Naive thymus-derived CD4-positive, alpha-beta T cell (primary cell): ENCODE measurements around the gene PLCH2. TPM values are rescaled to one million over a fixed set of nuclear protein-coding genes. Genes with fewer than 3 reads are reported as not detected.

Experiments
- ATAC-seq: fragments of 150-1000 bp; cut with Tn5 transposase; 2 replicates; pipeline ENCODE4 v1.10.0; 2021; ENCODE audit warnings: mild to moderate bottlenecking, moderate library complexity
- CTCF ChIA-PET: fragments of 350-600 bp; sonication (Branson Sonifier 250); formaldehyde crosslinking; loops from one replicate; lab custom pipeline; 2021; ENCODE audit warnings: antibody characterized with exemption; lab: Charles Lee
- POLR2A ChIA-PET: fragments of 350-600 bp; sonication (Branson Sonifier 250); formaldehyde crosslinking; loops from one replicate; lab custom pipeline; 2021; ENCODE audit warnings: antibody characterized with exemption, inconsistent platforms; lab: Charles Lee
- DNase-seq, 9 donors: peaks; one replicate each; pipeline versions ENCODE4 v3.0.0 to v3.0.0-alpha.2; 2020 to 2022; ENCODE audit warnings: mixed read lengths in 1 of 9
- H3K27ac ChIP-seq: one replicate; pipeline ENCODE4 v1.7.0; 2013; ENCODE audit warnings: mild to moderate bottlenecking, low read depth, low read length, moderate library complexity
- H3K27me3 ChIP-seq, 2 donors: one replicate each; pipeline ENCODE4 v1.7.0; 2013; ENCODE audit warnings: low read length in 2 of 2, mild to moderate bottlenecking in 2 of 2, moderate library complexity in 2 of 2; ENCODE audit not compliant: control insufficient read depth in 2 of 2, insufficient read depth in 2 of 2
- H3K36me3 ChIP-seq, 3 experiments: 1 replicate in 2 of 3; 2 replicates in 1 of 3; pipeline ENCODE4 v1.7.0; 2013; ENCODE audit warnings: low read length in 3 of 3, mild to moderate bottlenecking in 3 of 3, moderate library complexity in 1 of 3; ENCODE audit not compliant: insufficient read depth in 3 of 3, control insufficient read depth in 2 of 3
- H3K4me1 ChIP-seq, 2 donors: one replicate each; pipeline ENCODE4 v1.7.0; 2013; ENCODE audit warnings: low read length in 2 of 2, mild to moderate bottlenecking in 2 of 2, moderate library complexity in 1 of 2; ENCODE audit not compliant: control insufficient read depth in 2 of 2, insufficient read depth in 2 of 2
- H3K4me3 ChIP-seq: 2 replicates; pipeline ENCODE4 v1.7.0; 2013; ENCODE audit warnings: mild to moderate bottlenecking, low read length
- H3K9me3 ChIP-seq, 3 experiments: 1 replicate in 2 of 3; 2 replicates in 1 of 3; pipeline ENCODE4 v1.7.0; 2013; ENCODE audit warnings: low read length in 3 of 3; ENCODE audit not compliant: control insufficient read depth in 2 of 3
- H3K27ac Mint-ChIP-seq, 9 donors: one replicate each; pipeline ENCODE4 v1.8.0; 2020 to 2022; ENCODE audit warnings: mixed read lengths in 9 of 9, mild to moderate bottlenecking in 8 of 9, moderate library complexity in 5 of 9, inconsistent platforms in 2 of 9
- H3K27me3 Mint-ChIP-seq, 5 donors: one replicate each; pipeline ENCODE4 v1.8.0; 2021 to 2022; ENCODE audit warnings: mixed read lengths in 5 of 5, mild to moderate bottlenecking in 1 of 5
- H3K36me3 Mint-ChIP-seq, 5 donors: one replicate each; pipeline ENCODE4 v1.8.0; 2020 to 2022; ENCODE audit warnings: mixed read lengths in 5 of 5, mild to moderate bottlenecking in 3 of 5, inconsistent platforms in 1 of 5
- H3K4me1 Mint-ChIP-seq, 7 donors: one replicate each; pipeline ENCODE4 v1.8.0; 2020 to 2022; ENCODE audit warnings: mixed read lengths in 7 of 7, mild to moderate bottlenecking in 3 of 7, inconsistent platforms in 1 of 7
- H3K4me3 Mint-ChIP-seq, 10 donors: one replicate each; pipeline ENCODE4 v1.8.0; 2020 to 2022; ENCODE audit warnings: mild to moderate bottlenecking in 10 of 10, mixed read lengths in 10 of 10, moderate library complexity in 6 of 10, inconsistent platforms in 2 of 10
- H3K9me3 Mint-ChIP-seq, 11 donors: one replicate each; pipeline ENCODE4 v1.8.0; 2020 to 2022; ENCODE audit warnings: mixed read lengths in 11 of 11, mild to moderate bottlenecking in 4 of 11, inconsistent platforms in 1 of 11, moderate library complexity in 1 of 11
- intact Hi-C, 2 donors: fragments of 100-400 bp; cut with micrococcal nuclease; formaldehyde crosslinking; loops; one replicate each; pipeline ENCODE4 v1.15.1; 2023
- polyA plus RNA-seq, 2 donors: library from polyadenylated mRNA; unstranded; fragments of 300-500 nt; fragmentation: Illumina TruSeq; gene quantifications; one replicate each; pipeline ENCODE4 v1.2.3, GENCODE V29; 2021
- total RNA-seq, 6 experiments: library from RNA in 5 of 6; stranded (reverse) in 5 of 6; gene quantifications; 1 replicate in 5 of 6; 2 replicates in 1 of 6; pipeline ENCODE4 v1.2.3 and lab custom pipeline; 2021 to 2026

The PLCH2 gene
- total and polyA plus RNA-seq, 7 experiments from 2014 or later, result 0.11 to 37.4 (median 11.8) TPM

DNA sequence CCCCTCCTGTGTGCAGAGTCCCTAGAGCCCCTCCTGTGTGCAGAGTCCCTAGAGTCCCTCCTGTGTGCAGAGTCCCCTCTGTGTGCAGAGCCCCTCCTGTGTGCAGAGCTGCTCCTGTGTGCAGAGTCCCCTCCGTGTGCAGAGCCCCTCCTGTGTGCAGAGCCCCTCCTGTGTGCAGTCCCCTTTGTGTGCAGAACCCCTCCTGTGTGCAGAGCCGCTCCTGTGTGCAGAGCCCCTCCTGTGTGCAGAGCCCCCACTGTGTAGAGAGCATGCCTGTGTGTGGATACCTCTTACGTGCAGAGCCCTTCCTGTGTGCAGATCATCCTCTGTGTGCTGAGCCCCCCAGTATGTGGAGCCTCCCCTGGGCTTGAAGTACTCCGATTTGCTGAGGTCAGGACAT, 62.3 kb downstream of the PLCH2 start:
- peak overlapping the region in 1 of 9 donors; percentile 23 for H3K27ac Mint-ChIP-seq
- peaks cover 0 to 13% (median 6%) of the 10 kb centered on the region in 7 donors for H3K4me1 Mint-ChIP-seq
- Histone ChIP-seq H3K4me1 (peaks cover 0 to 8% of the 10 kb centered on the region in 2 donors), H3K9me3 (no peaks in the 10 kb centered on the region), H3K36me3 (no peaks in the 10 kb centered on the region), H3K27ac (no peak overlapping the region), H3K27me3 (no peaks in the 10 kb centered on the region), H3K4me3 (no peak overlapping the region)
- H3K36me3 Mint-ChIP-seq, result no peaks in the 10 kb centered on the region
- H3K27me3 Mint-ChIP-seq, result peaks cover 0 to 36% (median 0%) of the 10 kb centered on the region in 5 donors
- no peak for DNase-seq
- POLR2A ChIA-PET, result interaction anchor here (1.6 to 11.7 kb wide), 2 partner anchors 9 to 10 kb away, joined by 4 to 294 read pairs; partner anchors contain the start of genes HES5 and PANK4
- no peak overlapping the region for H3K4me3 Mint-ChIP-seq
- intact Hi-C loops, result no loop called here
- H3K9me3 Mint-ChIP-seq, result no peaks in the 10 kb centered on the region
- no peak for ATAC-seq
- CTCF ChIA-PET, result no interaction called here

DNA sequence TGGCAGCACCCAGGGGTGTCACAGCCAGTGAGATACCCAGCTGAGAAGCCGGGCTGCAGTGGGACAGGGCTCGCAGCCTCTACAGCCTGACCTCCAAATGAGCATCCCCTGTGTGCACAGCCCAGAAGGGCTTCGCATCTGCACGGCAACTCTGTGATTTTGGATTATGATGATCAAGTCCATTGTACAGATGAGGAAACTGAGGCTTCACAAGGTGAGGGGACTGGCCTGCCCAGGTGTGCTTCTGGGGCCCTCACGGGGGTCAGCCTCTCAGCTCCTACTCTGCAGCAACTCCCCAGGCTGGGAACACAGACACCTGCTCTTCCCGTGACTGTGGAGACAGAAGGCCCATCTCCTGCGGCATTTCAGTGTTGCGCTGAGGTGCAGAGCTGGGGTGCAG, 62.8 kb downstream of the PLCH2 start:
- no peak overlapping the region for H3K4me3 ChIP-seq
- H3K9me3 ChIP-seq, result no peaks in the 10 kb centered on the region
- Mint-ChIP-seq H3K27me3 (peaks cover 0 to 33% (median 0%) of the 10 kb centered on the region in 5 donors), H3K4me3 (no peak overlapping the region), H3K27ac (no peak overlapping the region), H3K4me1 (peaks cover 0 to 14% (median 6%) of the 10 kb centered on the region in 7 donors), H3K9me3 (no peaks in the 10 kb centered on the region), H3K36me3 (no peaks in the 10 kb centered on the region)
- POLR2A ChIA-PET, result interaction anchor here (1.6 to 11.7 kb wide), 2 partner anchors 9 to 10 kb away, joined by 4 to 294 read pairs; partner anchors contain the start of genes HES5 and PANK4
- H3K27me3 ChIP-seq, result no peaks in the 10 kb centered on the region
- DNase-seq (no peak), ATAC-seq (no peak)
- peaks cover 0 to 11% of the 10 kb centered on the region in 2 donors for H3K4me1 ChIP-seq
- no peak overlapping the region for H3K27ac ChIP-seq
- no peaks in the 10 kb centered on the region for H3K36me3 ChIP-seq
- intact Hi-C loops, result no loop called here
- CTCF ChIA-PET, result interaction anchor here (1.5 kb wide), 1 partner anchor 8 kb away, joined by 3 read pairs; no protein-coding TSS in a partner anchor

- no peaks in the 10 kb centered on the region for H3K27me3 ChIP-seq
- intact Hi-C loops, result no loop called here
- no peaks in the 10 kb centered on the region for H3K9me3 Mint-ChIP-seq
- H3K27me3 Mint-ChIP-seq, result peaks cover 0 to 31% (median 0%) of the 10 kb centered on the region in 5 donors
- H3K9me3 ChIP-seq, result no peaks in the 10 kb centered on the region
- ATAC-seq, result peak; percentile 63
- no peaks in the 10 kb centered on the region for H3K36me3 ChIP-seq
- no peak overlapping the region for H3K4me3 ChIP-seq
- H3K36me3 Mint-ChIP-seq, result no peaks in the 10 kb centered on the region
- no peak overlapping the region for H3K27ac Mint-ChIP-seq
- H3K4me1 Mint-ChIP-seq, result peaks cover 0 to 19% (median 6%) of the 10 kb centered on the region in 7 donors
- H3K27ac ChIP-seq, result no peak overlapping the region
- no peak for DNase-seq
- H3K4me3 Mint-ChIP-seq, result no peak overlapping the region
- CTCF ChIA-PET, result interaction anchor here (1.5 kb wide), 1 partner anchor 8 kb away, joined by 3 read pairs; no protein-coding TSS in a partner anchor
- POLR2A ChIA-PET, result interaction anchor here (0.9 to 11.7 kb wide), 3 partner anchors 9 to 148 kb away, joined by 4 to 294 read pairs (median 5); partner anchors contain the start of genes HES5, MORN1, PANK4 and RER1
- H3K4me1 ChIP-seq, result peaks cover 0 to 15% of the 10 kb centered on the region in 2 donors
Observed at GRCh38 chr1:2539312-2539907, 63.3 kb downstream of the PLCH2 start.

GRCh38 chr1:2540816-2541492, 64.9 kb downstream of the PLCH2 start:
- ChIA-PET CTCF (interaction anchor here (1.1 kb wide), 1 partner anchor 17 kb away, joined by 3 read pairs; no protein-coding TSS in a partner anchor), POLR2A (interaction anchor here (1.1 to 11.7 kb wide), 2 partner anchors 11 to 149 kb away, joined by 5 to 294 read pairs; partner anchors contain the start of genes HES5, MORN1, PANK4 and RER1)
- Histone ChIP-seq H3K27me3 (no peaks in the 10 kb centered on the region), H3K36me3 (no peaks in the 10 kb centered on the region), H3K4me3 (no peak overlapping the region), H3K27ac (no peak overlapping the region), H3K4me1 (peaks cover 0 to 24% of the 10 kb centered on the region in 2 donors), H3K9me3 (no peaks in the 10 kb centered on the region)
- H3K27ac Mint-ChIP-seq, result no peak overlapping the region
- H3K4me3 Mint-ChIP-seq, result peak overlapping the region in 3 of 10 donors; percentile 23 to 42 (median 41)
- peaks cover 0 to 25% (median 0%) of the 10 kb centered on the region in 5 donors for H3K27me3 Mint-ChIP-seq
- no peaks in the 10 kb centered on the region for H3K36me3 Mint-ChIP-seq
- no peak for DNase-seq
- H3K9me3 Mint-ChIP-seq, result no peaks in the 10 kb centered on the region
- no peak for ATAC-seq
- peaks cover 0 to 26% (median 6%) of the 10 kb centered on the region in 7 donors for H3K4me1 Mint-ChIP-seq
- intact Hi-C loops, result no loop called here

DNA sequence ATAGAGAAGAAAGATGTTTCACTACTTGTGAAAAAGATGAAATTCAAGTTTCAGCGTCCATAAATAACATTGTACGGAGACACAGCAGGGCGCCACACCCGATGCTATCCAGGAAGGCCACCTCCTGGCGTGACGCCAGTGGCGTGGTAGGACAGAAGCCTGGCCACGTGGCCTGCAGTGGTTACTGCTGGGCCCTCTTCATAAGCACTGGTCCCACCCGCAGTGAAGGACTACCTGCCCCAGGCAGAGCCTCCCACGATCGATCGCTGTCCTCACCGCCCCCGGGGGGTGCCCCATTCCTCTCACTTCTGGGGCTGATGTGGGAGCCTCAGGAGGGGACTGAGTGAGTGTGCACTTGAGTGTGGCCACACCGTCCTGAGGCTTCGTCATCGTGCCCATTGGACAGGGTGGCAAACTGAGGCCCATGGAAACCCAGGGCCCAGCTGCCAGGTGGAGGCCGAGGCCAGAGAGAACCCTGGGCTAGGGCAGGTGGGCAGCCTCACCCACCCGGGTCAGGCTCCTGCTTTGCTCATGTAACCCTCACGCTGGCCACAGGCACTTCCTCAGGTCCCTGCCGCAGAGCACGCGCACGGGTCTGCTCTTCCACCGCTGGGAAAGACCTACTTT, 65.6 kb downstream of the PLCH2 start:
- no peaks in the 10 kb centered on the region for H3K27me3 ChIP-seq
- intact Hi-C loops, result no loop called here
- peaks cover 0 to 23% (median 0%) of the 10 kb centered on the region in 5 donors for H3K27me3 Mint-ChIP-seq
- H3K4me3 Mint-ChIP-seq, result peak overlapping the region in 6 of 10 donors; percentile 16 to 45 (median 33)
- DNase-seq, result no peak
- POLR2A ChIA-PET, result interaction anchor here (1.1 to 11.7 kb wide), 2 partner anchors 12 to 150 kb away, joined by 5 to 294 read pairs; partner anchors contain the start of genes HES5, MORN1, PANK4 and RER1
- no peaks in the 10 kb centered on the region for H3K9me3 Mint-ChIP-seq
- H3K4me3 ChIP-seq, result no peak overlapping the region
- CTCF ChIA-PET, result no interaction called here
- no peaks in the 10 kb centered on the region for H3K36me3 Mint-ChIP-seq
- H3K36me3 ChIP-seq, result no peaks in the 10 kb centered on the region
- no peak overlapping the region for H3K27ac Mint-ChIP-seq
- no peaks in the 10 kb centered on the region for H3K9me3 ChIP-seq
- H3K4me1 ChIP-seq, result peaks cover 0 to 24% of the 10 kb centered on the region in 2 donors
- no peak for ATAC-seq
- H3K4me1 Mint-ChIP-seq, result peaks cover 0 to 26% (median 6%) of the 10 kb centered on the region in 7 donors
- no peak overlapping the region for H3K27ac ChIP-seq

DNA sequence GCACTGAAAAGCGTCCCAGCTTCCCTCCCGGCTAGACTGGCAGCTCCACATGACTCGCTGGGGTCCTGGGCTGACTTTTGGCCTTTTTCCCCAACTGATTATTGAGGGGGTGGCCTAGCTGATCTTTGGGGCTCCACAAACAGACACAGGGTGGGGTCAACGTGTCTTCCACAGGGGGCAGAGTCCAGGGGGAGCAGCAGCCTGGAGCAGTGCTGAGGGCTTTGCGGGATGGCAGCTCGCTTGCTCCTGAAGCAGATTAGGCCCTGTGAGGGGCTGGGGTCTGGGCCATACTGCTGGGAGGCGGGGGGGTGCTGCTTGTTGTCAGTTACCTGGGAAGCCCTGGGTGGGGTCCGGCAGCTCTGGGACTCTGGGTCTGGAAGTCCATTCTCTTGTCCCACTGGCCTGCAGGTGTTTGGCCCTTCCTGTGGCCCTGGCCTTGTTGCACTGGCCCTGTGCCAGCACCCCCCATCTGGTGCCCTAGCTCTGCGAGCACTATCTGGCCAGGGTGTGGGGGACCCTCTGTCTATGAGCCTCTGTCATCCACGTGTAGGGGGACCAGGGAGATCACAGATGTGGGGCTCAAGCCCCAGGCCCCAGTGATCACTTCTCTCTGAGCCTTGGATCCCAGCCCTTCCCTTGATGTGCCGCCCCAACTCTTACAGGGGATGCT, 66.3 kb downstream of the PLCH2 start:
- Mint-ChIP-seq H3K4me3 (peak overlapping the region in 4 of 10 donors; percentile 11 to 59 (median 18)), H3K27me3 (peaks cover 0 to 23% (median 0%) of the 10 kb centered on the region in 5 donors)
- CTCF ChIA-PET, result no interaction called here

More for the DNA sequence above, 66.3 kb downstream of the PLCH2 start:
- Histone ChIP-seq H3K9me3 (no peaks in the 10 kb centered on the region), H3K36me3 (no peaks in the 10 kb centered on the region), H3K27me3 (no peaks in the 10 kb centered on the region), H3K4me3 (no peak overlapping the region), H3K4me1 (peaks cover 0 to 24% of the 10 kb centered on the region in 2 donors), H3K27ac (no peak overlapping the region)
- DNase-seq (no peak), ATAC-seq (no peak)
- Mint-ChIP-seq H3K36me3 (no peaks in the 10 kb centered on the region), H3K9me3 (no peaks in the 10 kb centered on the region), H3K27ac (no peak overlapping the region), H3K4me1 (peaks cover 0 to 26% (median 6%) of the 10 kb centered on the region in 7 donors)
- intact Hi-C loops, result no loop called here
- POLR2A ChIA-PET, result interaction anchor here (11.7 kb wide), 1 partner anchor 13 kb away, joined by 294 read pairs; the partner anchor contains the start of genes HES5 and PANK4
